ENCODE results near the gene OTOP1. TPM values are rescaled to one million over a fixed set of nuclear protein-coding genes. Genes with fewer than 3 reads are reported as not detected.
A peak's percentile ranks its signal among the peaks of the same experiment; 100 is the strongest.
"Not testable (repeated sequence)": the region's sequence is repeated elsewhere in the genome, so short reads cannot be mapped to it uniquely, and the experiment has no call there.

OTOP1 gene
- total RNA-seq, 1 donor from 2014 or later: not detected

GRCh38 chr4:4165701-4166392 is 60.9 kb downstream of the OTOP1 start:
- not testable (repeated sequence) for H3K9ac ChIP-seq; H3K9me3 ChIP-seq (ENCODE audit: low read depth); H3F3A ChIP-seq (ENCODE audit: low read depth); H3K4me1 Mint-ChIP-seq; H2AFZ ChIP-seq (replicated peaks); H3K36me3 Mint-ChIP-seq; H3K79me2 ChIP-seq (ENCODE audit: low read depth); H4K20me1 ChIP-seq (ENCODE audit: low read depth); H3K4me3 Mint-ChIP-seq; H3K4me3 ChIP-seq; H3K27me3 Mint-ChIP-seq (ENCODE audit: insufficient read depth, low read depth); H3K9me3 Mint-ChIP-seq; H3K4me2 ChIP-seq; DNase-seq (ENCODE audit: low spot score); H3K27ac Mint-ChIP-seq; H3K36me3 ChIP-seq; H3K27ac ChIP-seq; H3K4me1 ChIP-seq; H3K27me3 ChIP-seq

GRCh38 chr4:4164532-4165173 is 62.1 kb downstream of the OTOP1 start:
- H3K27me3 Mint-ChIP-seq (ENCODE audit: insufficient read depth, low read depth); H3K4me1 Mint-ChIP-seq; H3K79me2 ChIP-seq (ENCODE audit: low read depth); H3K27me3 ChIP-seq; H4K20me1 ChIP-seq (ENCODE audit: low read depth); H3K36me3 Mint-ChIP-seq; H3K9me3 ChIP-seq (ENCODE audit: low read depth); H3K4me1 ChIP-seq; H3F3A ChIP-seq (ENCODE audit: low read depth); H3K4me3 Mint-ChIP-seq; H3K27ac Mint-ChIP-seq; H3K9ac ChIP-seq; H3K27ac ChIP-seq; H3K4me2 ChIP-seq; H3K36me3 ChIP-seq; H3K9me3 Mint-ChIP-seq; H3K4me3 ChIP-seq; H2AFZ ChIP-seq (replicated peaks); DNase-seq (ENCODE audit: low spot score): not testable (repeated sequence)

DNA sequence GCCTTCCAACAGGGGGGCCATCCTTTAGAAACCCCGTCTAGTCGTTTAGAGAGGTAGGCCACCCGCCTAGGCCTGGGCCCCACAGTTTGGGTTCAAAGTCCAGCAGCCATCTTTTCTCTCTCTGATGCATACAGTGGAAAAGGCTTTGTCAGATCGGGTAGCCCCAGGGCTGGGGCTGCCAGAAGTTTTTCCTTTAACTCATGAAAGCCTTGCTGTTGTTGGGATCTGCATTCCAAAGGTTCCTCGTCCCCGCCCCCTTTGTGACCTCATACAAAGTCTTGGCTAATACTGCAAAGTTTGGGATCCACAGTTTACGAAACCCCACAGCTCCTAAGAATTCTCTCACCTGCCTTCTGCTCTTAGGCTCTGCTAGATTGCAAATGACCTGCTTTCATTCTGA is 64.5 kb downstream of the OTOP1 start:
- DNase-seq (ENCODE audit: low spot score): peak; percentile 33
- not testable (repeated sequence) for H3K4me3 Mint-ChIP-seq, H3K4me2 ChIP-seq

DNA sequence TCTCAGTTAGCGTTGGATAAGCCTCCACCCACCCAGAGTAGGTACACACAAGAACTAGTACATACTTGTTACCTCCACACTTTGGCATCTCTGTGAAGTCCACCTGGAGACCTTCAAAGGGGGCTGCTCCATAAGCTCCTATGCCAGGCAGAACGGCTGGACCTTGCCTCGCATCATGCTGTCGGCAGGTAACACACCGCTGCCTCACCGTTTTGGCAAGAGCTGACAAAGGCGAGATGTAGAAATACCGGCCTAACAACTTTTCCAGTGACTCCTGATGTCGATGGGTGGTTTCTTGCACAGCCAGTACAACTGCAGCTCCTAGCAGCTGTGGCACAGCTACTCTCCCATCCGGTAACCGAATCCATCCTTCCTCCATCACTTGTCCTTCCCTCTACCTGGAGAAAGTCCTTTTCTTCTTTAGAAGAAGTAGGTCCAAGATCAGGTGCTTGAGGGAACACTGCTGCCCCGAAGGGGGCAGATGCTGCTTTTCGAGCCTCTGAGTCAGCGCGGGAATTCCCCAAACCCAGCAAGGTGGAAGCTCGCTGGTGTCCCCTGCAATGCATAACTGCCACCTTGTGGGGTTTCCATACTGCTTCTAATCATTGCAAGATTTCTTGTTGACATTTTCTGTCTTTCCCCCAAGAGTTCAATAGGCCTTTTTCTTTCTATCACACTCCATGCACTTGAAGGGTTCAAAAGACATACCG is 65.6 kb downstream of the OTOP1 start:
- not testable (repeated sequence) for H3K4me1 ChIP-seq; H3K4me3 ChIP-seq; H4K20me1 ChIP-seq (ENCODE audit: low read depth); H2AFZ ChIP-seq (replicated peaks); H3K36me3 Mint-ChIP-seq; H3K79me2 ChIP-seq (ENCODE audit: low read depth); H3F3A ChIP-seq (ENCODE audit: low read depth); H3K27me3 ChIP-seq; H3K9ac ChIP-seq; H3K27me3 Mint-ChIP-seq (ENCODE audit: insufficient read depth, low read depth); H3K4me1 Mint-ChIP-seq; H3K9me3 Mint-ChIP-seq; H3K9me3 ChIP-seq (ENCODE audit: low read depth); DNase-seq (ENCODE audit: low spot score); H3K4me3 Mint-ChIP-seq; H3K36me3 ChIP-seq; H3K27ac ChIP-seq; H3K4me2 ChIP-seq
- H3K27ac Mint-ChIP-seq: peak overlapping the region; percentile 81

More for the DNA sequence above, 64.5 kb downstream of the OTOP1 start:
- H3K36me3 Mint-ChIP-seq; H3K9ac ChIP-seq; H3K27ac ChIP-seq; H3K4me1 ChIP-seq; H3K9me3 ChIP-seq (ENCODE audit: low read depth); H2AFZ ChIP-seq (replicated peaks); H4K20me1 ChIP-seq (ENCODE audit: low read depth); H3F3A ChIP-seq (ENCODE audit: low read depth); H3K36me3 ChIP-seq; H3K27me3 Mint-ChIP-seq (ENCODE audit: insufficient read depth, low read depth); H3K27me3 ChIP-seq; H3K27ac Mint-ChIP-seq; H3K9me3 Mint-ChIP-seq; H3K4me3 ChIP-seq; H3K79me2 ChIP-seq (ENCODE audit: low read depth); H3K4me1 Mint-ChIP-seq: not testable (repeated sequence)

DNA sequence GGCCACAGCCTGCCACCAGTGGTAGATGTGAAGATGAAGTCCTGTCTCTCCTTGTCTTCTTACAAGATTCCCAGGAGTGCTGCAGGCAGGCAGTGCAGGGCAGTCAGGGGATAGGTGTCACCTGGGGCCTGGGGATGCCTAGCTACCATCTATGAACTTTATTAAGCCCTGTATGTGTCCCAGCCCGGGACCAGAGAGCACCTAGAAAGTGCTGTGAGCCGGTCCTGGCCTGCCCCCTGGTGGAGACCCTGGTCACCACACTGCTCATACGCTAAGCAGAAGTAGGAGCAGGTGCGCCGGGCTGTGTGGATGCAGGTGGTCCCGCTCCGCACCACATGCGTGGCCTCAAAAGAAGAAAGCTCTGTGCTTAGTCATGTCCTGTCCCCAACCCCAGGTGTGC is 81.1 kb downstream of the OTOP1 start:
- not testable (repeated sequence) for H3K79me2 ChIP-seq (ENCODE audit: low read depth); H3K4me1 ChIP-seq; H3K4me3 Mint-ChIP-seq; H3K4me2 ChIP-seq; H3K4me3 ChIP-seq; H3K27ac ChIP-seq; H2AFZ ChIP-seq (replicated peaks); H3K9me3 ChIP-seq (ENCODE audit: low read depth); H3K36me3 Mint-ChIP-seq; H3F3A ChIP-seq (ENCODE audit: low read depth); H3K4me1 Mint-ChIP-seq; H3K27me3 Mint-ChIP-seq (ENCODE audit: insufficient read depth, low read depth); H3K27ac Mint-ChIP-seq; H3K9me3 Mint-ChIP-seq; H3K36me3 ChIP-seq; H4K20me1 ChIP-seq (ENCODE audit: low read depth); H3K9ac ChIP-seq
- DNase-seq (ENCODE audit: low spot score): peak; percentile 30
- TF ChIP-seq, protein P1, sequence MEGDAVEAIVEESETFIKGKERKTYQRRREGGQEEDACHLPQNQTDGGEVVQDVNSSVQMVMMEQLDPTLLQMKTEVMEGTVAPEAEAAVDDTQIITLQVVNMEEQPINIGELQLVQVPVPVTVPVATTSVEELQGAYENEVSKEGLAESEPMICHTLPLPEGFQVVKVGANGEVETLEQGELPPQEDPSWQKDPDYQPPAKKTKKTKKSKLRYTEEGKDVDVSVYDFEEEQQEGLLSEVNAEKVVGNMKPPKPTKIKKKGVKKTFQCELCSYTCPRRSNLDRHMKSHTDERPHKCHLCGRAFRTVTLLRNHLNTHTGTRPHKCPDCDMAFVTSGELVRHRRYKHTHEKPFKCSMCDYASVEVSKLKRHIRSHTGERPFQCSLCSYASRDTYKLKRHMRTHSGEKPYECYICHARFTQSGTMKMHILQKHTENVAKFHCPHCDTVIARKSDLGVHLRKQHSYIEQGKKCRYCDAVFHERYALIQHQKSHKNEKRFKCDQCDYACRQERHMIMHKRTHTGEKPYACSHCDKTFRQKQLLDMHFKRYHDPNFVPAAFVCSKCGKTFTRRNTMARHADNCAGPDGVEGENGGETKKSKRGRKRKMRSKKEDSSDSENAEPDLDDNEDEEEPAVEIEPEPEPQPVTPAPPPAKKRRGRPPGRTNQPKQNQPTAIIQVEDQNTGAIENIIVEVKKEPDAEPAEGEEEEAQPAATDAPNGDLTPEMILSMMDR (IDR thresholded peaks at IDR 0.05): peak; percentile 56
- peaks cover 30% of the 10 kb centered on the region for H3K27me3 ChIP-seq
